ENCODE measurements around the gene EHBP1. TPM values are rescaled to one million over a fixed set of nuclear protein-coding genes. Genes with fewer than 3 reads are reported as not detected.
A peak's percentile ranks its signal among the peaks of the same experiment; 100 is the strongest.

EHBP1 gene
- total RNA-seq, 1 experiment from 2014 or later, result 32.1 TPM

DNA sequence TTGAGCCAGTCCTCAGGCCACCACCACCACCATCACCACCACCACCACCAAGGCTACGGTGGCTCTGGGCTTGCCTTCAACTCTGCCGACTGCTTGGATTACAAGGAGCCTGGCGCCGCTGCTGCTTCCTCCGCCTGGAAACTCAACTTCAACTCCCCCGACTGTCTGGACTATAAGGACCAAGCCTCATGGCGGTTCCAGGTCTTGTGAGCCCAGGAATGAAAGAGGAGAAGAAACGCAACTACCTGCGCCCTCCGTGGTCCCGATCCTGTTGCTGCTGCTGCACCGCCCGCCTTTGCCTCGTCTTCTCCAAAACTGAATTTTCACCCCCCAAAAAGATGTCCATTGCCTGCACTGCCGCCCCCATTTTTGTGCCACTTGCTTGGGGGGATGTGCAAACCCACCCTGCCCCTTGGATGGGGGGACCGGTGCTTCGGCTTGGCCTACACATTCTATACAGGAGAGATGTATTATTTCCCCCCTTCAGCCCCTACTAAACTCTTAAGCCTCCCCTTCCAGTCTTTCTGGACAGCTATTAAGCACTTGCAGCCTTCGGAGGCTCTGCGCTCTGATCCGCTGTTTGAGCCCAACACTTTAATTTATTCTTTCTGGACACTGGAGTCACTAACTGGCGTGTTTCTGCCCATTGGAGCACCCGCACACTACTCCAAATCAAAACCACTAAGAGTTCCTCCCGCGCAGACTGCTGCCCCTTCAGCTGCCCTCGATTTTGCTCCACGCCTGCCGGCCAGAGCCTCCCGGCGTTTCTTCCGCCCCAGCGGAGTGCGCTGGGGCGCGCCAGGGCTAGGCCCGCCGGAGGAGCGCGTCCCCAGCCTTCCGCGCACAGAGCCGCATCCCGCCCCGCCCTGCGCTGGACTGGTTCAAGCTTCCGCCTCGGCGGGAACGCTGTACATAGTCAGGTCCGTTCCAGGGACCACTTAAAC is 350.9 kb downstream of the EHBP1 start:
- Histone ChIP-seq H3K4me3 (ENCODE audit: low read depth, low read length, poor library complexity, severe bottlenecking) (no peak overlapping the region), H3K36me3 (ENCODE audit: insufficient read depth, low read length, poor library complexity, severe bottlenecking) (no peaks in the 10 kb centered on the region), H3K27me3 (replicated peaks; ENCODE audit: insufficient read depth, low read depth, low read length, poor library complexity) (peaks cover 38% of the 10 kb centered on the region), H3K9me3 (ENCODE audit: low read depth, low read length, poor library complexity, severe bottlenecking) (no peaks in the 10 kb centered on the region), H3K27ac (ENCODE audit: low read depth, low read length, poor library complexity, severe bottlenecking) (no peak overlapping the region), H3K4me1 (ENCODE audit: insufficient read depth, low read length, poor library complexity, severe bottlenecking) (peaks cover 4% of the 10 kb centered on the region)
- POLR2A ChIA-PET (ENCODE audit: low non-redundant PET), result no interaction called here
- intact Hi-C loops (cut with micrococcal nuclease; ENCODE audit: unreplicated experiment), result no loop called here
- CTCF ChIA-PET, result interaction anchor here (1.0 kb wide), 1 partner anchor 22 kb away, joined by 3 read pairs; no protein-coding TSS in a partner anchor
- no peak for DNase-seq (ENCODE audit: low spot score)
- TF ChIP-seq EZH2 (IDR thresholded peaks at IDR 0.05; ENCODE audit: borderline replicate concordance, low read depth, low read length, poor library complexity, severe bottlenecking) (no peak), CTCF (conservative IDR thresholded peaks at IDR 0.05; ENCODE audit: low read depth, low read length) (no peak)
- no TSS peak for BruUV-seq (replicated peaks)

- peaks cover 49% of the 10 kb centered on the region for H3K27me3 ChIP-seq (replicated peaks; ENCODE audit: insufficient read depth, low read depth, low read length, poor library complexity)
- no peak overlapping the region for H3K27ac ChIP-seq (ENCODE audit: low read depth, low read length, poor library complexity, severe bottlenecking)
- peaks cover 4% of the 10 kb centered on the region for H3K4me1 ChIP-seq (ENCODE audit: insufficient read depth, low read length, poor library complexity, severe bottlenecking)
- DNase-seq (ENCODE audit: low spot score), result no peak
- ChIA-PET CTCF (no interaction called here), POLR2A (ENCODE audit: low non-redundant PET) (no interaction called here)
- TF ChIP-seq CTCF (conservative IDR thresholded peaks at IDR 0.05; ENCODE audit: low read depth, low read length) (no peak), EZH2 (IDR thresholded peaks at IDR 0.05; ENCODE audit: borderline replicate concordance, low read depth, low read length, poor library complexity, severe bottlenecking) (no peak)
- no TSS peak for BruUV-seq (replicated peaks)
- H3K36me3 ChIP-seq (ENCODE audit: insufficient read depth, low read length, poor library complexity, severe bottlenecking), result no peaks in the 10 kb centered on the region
- H3K9me3 ChIP-seq (ENCODE audit: low read depth, low read length, poor library complexity, severe bottlenecking), result no peaks in the 10 kb centered on the region
- no peak overlapping the region for H3K4me3 ChIP-seq (ENCODE audit: low read depth, low read length, poor library complexity, severe bottlenecking)
- intact Hi-C loops (cut with micrococcal nuclease; ENCODE audit: unreplicated experiment), result no loop called here
Observed at GRCh38 chr2:63057249-63058143, 352.0 kb downstream of the EHBP1 start.

- Histone ChIP-seq H3K9me3 (ENCODE audit: low read depth, low read length, poor library complexity, severe bottlenecking) (no peaks in the 10 kb centered on the region), H3K27ac (ENCODE audit: low read depth, low read length, poor library complexity, severe bottlenecking) (no peak overlapping the region), H3K4me3 (ENCODE audit: low read depth, low read length, poor library complexity, severe bottlenecking) (no peak overlapping the region), H3K27me3 (replicated peaks; ENCODE audit: insufficient read depth, low read depth, low read length, poor library complexity) (peaks cover 58% of the 10 kb centered on the region), H3K4me1 (ENCODE audit: insufficient read depth, low read length, poor library complexity, severe bottlenecking) (peaks cover 4% of the 10 kb centered on the region), H3K36me3 (ENCODE audit: insufficient read depth, low read length, poor library complexity, severe bottlenecking) (no peaks in the 10 kb centered on the region)
- BruUV-seq (replicated peaks), result no TSS peak
- ChIA-PET POLR2A (ENCODE audit: low non-redundant PET) (no interaction called here), CTCF (no interaction called here)
- TF ChIP-seq CTCF (conservative IDR thresholded peaks at IDR 0.05; ENCODE audit: low read depth, low read length), result no peak
- no peak for TF ChIP-seq EZH2 (IDR thresholded peaks at IDR 0.05; ENCODE audit: borderline replicate concordance, low read depth, low read length, poor library complexity, severe bottlenecking)
- DNase-seq (ENCODE audit: low spot score), result peak; percentile 26
- intact Hi-C loops (cut with micrococcal nuclease; ENCODE audit: unreplicated experiment), result no loop called here
Observed at GRCh38 chr2:63058144-63058920, 352.8 kb downstream of the EHBP1 start.
